Fibroblast of peridontal ligament (primary cell): ENCODE measurements around the gene RBM20.

Experiments
- DNase-seq: peaks from one replicate; pipeline ENCODE4 v3.0.0-alpha.2; 2010; ENCODE audit errors: extremely low read depth

Gene RBM20

DNA sequence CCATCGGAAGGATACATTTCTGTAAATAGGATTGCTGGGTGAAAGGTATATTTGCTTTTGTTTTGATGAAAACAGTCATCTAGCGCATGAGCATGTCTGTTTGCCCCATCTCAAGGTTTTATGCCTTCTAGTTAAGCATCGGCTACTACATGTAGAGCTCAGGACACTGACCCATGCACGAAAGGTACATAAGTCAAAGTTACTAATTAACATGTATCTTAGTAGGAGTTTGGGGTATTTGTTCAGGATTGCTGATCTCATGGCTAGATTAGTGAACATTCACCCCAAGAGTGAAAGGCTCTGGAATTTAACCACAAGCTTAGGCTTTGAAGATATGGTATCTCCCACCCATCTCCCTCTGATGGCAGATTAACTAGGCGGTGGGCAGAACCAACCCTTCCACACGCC lies 91.5 kb downstream of the RBM20 start:
- DNase-seq = no peak

GRCh38 chr10:110737886-110738634 lies 93.9 kb downstream of the RBM20 start:
- DNase-seq = peak; percentile 16

DNA sequence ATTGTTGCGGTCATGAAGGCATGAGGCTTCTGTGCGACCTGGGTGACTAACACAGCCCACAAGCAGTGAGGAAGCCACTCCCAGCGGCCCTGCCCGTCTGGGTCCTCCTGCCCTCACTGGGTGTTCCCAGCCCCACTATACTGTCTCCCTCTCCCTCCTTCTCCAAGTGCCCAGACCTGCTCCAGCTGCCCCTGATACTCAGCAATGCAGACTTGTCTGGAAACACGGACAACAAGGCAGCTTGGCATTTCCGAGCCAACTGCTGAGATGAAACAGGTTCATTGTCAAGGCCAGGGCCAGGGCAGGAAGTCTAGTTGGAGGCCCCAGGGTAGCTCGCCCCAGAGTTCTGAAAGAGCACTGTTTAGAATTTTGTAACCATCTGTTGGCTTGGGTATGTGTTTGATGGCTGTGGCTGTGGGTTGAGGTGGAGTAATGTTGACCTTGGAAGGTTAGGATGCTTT lies 95.7 kb downstream of the RBM20 start:
- DNase-seq = no peak

GRCh38 chr10:110742801-110743200 lies 98.7 kb downstream of the RBM20 start:
- DNase-seq = no peak

- DNase-seq = no peak
Measured at GRCh38 chr10:110744782-110745181, 100.6 kb downstream of the RBM20 start.

DNA sequence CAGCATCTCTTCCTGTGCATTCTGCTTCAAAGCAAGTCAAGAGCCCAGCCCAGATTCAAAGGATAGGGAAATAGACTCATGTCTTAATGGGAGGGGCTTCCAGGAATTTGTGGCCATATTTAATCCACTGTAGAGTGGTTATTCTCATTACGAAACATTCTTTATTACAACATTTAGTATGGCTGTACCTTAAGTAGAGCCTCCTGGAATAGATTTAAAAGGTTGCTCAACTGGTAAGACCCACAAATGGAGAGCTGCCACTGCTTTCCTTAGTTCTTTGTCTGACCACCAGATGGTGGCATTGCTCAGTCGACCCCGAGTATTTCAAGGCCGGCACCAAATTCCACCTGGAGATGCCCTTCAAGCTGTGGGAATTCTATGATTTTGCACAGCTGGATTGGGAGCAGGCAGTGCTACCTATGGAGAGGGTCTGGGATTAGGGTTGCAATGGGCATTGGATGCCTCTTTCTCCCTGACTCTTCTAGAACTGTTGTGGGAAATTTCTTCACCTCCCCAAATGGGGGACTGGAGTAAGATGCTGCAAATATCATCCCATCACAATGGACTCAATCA lies 102.2 kb downstream of the RBM20 start:
- DNase-seq = peak; percentile 80

DNA sequence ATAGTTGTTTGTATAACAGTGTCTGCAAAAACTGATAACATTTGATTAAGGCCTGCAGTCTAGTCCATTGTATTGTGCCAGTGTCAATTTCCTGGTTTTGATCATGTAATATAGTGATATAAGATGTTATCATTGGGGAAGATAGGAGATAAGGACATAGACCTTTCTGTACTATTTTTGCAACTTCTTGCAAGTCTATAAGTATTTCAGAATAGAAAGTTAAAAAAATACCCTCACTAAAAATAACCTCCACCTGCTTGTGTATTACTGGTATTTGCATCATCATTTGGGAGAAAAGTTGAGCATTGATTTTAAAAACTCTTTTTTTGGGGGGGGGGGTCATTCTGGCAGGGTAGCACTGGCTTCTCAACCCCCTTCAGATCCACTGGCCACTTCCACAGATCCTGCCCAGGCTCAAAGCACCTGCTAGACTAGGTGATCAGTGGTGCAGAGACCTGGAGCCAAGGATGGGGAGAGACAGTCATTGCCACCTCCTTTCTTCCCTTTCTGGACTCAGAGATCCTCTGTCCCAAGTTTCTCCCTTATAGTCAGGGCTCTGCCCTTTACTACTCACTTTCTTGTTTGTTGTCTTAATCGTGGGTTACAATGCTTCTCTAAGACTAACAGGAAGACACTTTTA lies 103.0 kb downstream of the RBM20 start:
- no peak for DNase-seq

- DNase-seq = peak; percentile 44
Measured at GRCh38 chr10:110747609-110748464, 103.7 kb downstream of the RBM20 start.

GRCh38 chr10:110748970-110749369 lies 104.8 kb downstream of the RBM20 start:
- DNase-seq = no peak

DNA sequence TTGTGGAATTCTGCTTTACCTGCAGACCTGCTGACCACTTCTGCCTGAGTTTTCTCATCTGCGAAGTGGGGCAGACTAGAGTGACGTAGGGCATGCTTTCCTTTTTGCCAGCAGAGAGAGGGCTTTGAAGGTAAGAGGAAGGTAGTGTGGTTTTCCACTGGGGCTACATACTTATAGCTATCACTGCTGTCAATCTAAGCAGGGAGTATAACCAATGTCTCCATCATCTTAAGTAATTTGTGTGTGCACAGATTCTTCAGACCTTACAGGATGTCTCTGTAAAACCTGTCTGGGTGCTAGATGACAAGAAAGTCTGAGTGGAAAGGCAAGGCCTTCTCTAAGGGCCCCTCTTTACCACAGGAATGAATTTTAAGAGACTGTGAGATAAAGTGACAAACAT lies 106.8 kb downstream of the RBM20 start:
- DNase-seq = no peak

DNA sequence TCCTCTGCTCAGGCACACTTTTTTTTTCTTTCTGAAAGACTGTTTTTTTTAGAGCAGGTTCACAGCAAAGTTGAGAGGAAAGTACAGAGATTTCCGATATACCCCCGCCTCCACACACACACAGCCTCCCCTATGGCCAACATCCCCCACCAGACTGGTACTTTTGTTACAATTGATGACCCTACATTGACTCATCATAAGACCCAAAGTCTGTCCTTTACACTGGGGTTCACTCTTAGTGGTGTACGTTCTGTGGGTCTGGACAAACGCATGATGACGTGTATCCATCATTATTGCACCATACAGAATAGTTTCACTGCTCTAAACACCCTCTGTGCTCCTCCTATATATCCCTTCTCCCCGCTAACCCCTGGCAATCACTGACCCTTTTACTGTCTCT lies 107.7 kb downstream of the RBM20 start:
- DNase-seq = no peak

- no peak for DNase-seq
Measured at GRCh38 chr10:110753462-110753861, 109.3 kb downstream of the RBM20 start.

GRCh38 chr10:110754375-110755105 lies 110.4 kb downstream of the RBM20 start:
- DNase-seq = no peak

DNA sequence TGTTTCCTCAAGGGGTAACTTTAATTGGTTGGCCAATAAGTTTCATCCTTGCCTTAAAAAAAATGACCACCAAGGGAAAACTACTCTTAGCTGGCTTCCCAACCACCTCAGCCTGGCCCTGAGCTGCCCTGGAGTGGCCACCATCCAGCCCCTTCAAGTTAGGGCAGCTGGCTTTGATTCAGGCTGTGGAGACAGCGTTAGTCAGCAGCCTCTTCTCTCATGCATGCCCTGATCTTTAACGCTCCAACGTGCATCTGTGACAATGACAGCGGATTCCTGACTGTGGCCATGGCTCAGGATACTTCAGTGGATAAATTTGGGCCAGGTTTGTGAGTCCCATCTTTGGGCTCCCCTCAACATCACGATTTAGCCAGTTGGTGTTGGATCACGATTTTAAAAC lies 111.6 kb downstream of the RBM20 start:
- DNase-seq = no peak

GRCh38 chr10:110756876-110757275 lies 112.7 kb downstream of the RBM20 start:
- no peak for DNase-seq

DNA sequence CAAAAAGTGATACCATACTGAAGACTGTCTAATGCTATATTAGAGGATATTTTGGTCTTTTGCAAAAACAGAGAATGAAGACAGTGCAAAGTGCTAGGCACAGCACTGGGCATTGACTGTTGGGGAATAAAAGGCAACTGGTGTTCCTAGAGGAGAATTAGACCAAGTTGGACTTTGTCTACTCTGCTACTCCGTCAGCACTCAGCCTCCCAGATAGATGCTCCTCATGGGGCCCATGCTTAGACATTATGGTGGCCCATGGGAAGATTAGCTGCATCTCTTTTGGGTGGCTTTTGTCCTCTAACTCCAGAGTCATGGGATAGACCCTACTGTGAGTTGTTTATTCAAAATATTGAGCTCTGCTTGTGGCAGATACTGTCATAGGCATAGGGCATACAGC lies 113.5 kb downstream of the RBM20 start:
- DNase-seq = no peak

- DNase-seq = no peak
Measured at GRCh38 chr10:110758128-110758765, 114.1 kb downstream of the RBM20 start.

GRCh38 chr10:110758898-110759297 lies 114.8 kb downstream of the RBM20 start:
- DNase-seq = peak; percentile 14

DNA sequence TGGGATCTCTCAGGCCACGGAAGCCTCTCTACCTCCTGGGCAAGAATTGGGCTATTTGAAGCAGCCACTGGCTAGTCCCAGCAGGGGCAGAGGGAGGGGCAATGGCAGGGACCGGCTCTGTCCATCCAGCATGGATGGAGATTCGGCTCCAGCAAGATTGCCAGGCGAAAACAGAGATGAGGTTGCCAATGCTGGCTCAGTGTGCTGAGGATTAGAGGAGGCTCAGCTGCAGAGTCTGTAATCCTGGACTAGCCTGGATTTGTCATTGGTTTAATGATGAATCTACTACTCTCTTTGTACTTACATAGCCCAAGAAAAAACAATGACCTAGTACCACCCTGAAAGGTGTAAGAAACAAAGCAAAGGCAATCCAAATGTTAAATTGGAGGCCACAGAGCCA lies 115.4 kb downstream of the RBM20 start:
- no peak for DNase-seq

- no peak for DNase-seq
Measured at GRCh38 chr10:110762109-110762848, 118.1 kb downstream of the RBM20 start.
